Fibroblast of the aortic adventitia (primary cell): Measurements from ENCODE around the gene BSDC1. TPM values are rescaled to one million over a fixed set of nuclear protein-coding genes. Genes with fewer than 3 reads are reported as not detected.

Source experiments
- DNase-seq: peaks from one replicate; pipeline ENCODE4 v3.0.0-alpha.2; 2010; ENCODE audit warnings: low read depth
- H3K4me3 ChIP-seq: 2 replicates; pipeline ENCODE4 v1.5.1; 2011; ENCODE audit warnings: low read depth, mild to moderate bottlenecking, control low read depth, low read length, moderate library complexity
- total RNA-seq: library from RNA; depleted of rRNA; stranded (reverse); fragments of >200 nt; gene quantifications from 2 replicates; pipeline ENCODE4 v1.2.3, GENCODE V29; 2012; ENCODE audit warnings: low replicate concordance
- TF ChIP-seq, protein P1 (sequence below): IDR thresholded peaks from 2 replicates; pipeline ENCODE4 v1.5.1; 2011; ENCODE audit warnings: mild to moderate bottlenecking, low read length, control low read depth, inconsistent platforms; ENCODE audit not compliant: insufficient read depth

The BSDC1 gene
- total RNA-seq, 1 donor = 47.6 TPM

DNA sequence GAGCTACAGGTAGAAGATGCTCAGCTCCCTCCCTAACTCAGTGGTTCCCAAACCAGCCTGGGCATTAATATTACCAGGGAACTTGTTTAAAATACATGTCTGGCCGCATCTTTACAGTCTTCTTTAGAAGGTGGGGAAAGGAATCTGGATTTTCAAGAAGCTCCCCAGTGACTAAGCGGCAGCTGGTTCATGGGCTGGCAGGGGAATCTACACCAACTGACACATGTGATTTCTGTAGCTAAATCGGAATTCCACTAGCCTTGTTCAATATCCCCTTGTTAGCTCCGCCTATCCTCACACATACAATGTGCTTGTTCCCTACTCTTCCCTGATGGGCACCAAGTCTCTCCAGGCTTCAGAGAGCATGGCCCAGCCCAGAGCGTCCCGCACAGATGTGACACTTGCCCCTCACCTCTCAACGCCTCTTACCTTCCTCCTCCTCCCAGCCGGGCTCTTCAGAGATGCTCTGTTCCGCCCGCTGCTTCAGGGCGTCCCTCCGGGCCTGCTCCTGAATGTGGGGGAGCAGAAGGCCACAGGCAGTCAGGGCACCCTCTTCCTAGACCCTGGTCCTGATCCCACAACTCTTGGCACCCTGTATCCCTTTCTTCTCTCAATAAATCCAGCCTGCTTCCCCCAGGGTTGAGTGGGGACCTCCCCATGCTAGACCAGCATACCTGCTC lies 16.6 kb downstream of the BSDC1 start:
- H3K4me3 ChIP-seq = no peak overlapping the region
- TF ChIP-seq, protein P1, sequence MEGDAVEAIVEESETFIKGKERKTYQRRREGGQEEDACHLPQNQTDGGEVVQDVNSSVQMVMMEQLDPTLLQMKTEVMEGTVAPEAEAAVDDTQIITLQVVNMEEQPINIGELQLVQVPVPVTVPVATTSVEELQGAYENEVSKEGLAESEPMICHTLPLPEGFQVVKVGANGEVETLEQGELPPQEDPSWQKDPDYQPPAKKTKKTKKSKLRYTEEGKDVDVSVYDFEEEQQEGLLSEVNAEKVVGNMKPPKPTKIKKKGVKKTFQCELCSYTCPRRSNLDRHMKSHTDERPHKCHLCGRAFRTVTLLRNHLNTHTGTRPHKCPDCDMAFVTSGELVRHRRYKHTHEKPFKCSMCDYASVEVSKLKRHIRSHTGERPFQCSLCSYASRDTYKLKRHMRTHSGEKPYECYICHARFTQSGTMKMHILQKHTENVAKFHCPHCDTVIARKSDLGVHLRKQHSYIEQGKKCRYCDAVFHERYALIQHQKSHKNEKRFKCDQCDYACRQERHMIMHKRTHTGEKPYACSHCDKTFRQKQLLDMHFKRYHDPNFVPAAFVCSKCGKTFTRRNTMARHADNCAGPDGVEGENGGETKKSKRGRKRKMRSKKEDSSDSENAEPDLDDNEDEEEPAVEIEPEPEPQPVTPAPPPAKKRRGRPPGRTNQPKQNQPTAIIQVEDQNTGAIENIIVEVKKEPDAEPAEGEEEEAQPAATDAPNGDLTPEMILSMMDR = no peak
- no peak for DNase-seq

DNA sequence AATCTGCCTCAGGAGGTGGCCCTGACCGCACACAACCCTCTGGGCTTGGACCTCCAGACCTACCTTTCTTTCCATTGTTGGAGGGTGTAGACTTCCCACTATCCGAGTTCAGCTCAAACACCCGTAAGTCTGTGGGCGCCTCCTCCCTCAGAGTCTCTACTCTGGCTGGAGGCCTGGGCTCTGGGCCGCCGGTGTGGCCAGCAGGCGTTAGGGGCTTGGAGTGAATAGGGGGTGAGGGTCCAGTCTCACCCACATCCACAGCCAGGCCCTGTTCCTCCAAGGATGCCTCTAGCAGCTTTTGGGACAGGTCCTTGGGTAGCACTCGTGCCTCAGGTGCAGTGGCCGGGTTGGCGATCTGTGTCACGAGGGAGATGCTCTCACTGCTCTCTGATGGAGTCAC lies 18.0 kb downstream of the BSDC1 start:
- no peak for DNase-seq
- TF ChIP-seq, protein P1 = no peak

DNA sequence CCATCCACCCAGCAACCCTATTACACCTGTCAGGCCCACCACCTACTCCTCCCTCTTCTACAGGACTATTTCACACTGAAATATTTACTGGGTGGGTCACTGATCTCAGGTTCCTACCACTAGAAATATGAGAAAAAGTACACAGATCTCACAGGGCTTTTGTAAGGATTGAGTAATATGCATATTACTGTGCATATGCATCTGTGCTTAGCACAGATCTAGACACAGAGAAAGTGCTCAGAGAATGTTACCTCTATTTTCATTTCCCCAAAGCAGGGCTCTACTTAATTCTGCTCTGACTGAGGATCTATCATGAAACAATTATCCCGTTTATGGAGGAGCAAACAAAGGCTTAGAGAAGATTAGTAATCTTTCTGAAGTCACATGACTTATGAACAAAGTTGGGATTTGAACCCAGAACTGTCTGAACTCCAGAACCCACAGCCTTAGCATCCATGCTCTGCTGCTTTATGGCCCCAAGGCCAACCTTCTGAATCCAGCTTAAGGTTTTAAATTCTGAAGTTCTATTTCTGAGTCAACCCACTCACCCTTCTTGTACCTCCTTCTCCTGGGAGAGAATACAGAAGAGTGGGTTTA lies 20.1 kb downstream of the BSDC1 start:
- no peak overlapping the region for H3K4me3 ChIP-seq
- TF ChIP-seq, protein P1 = no peak
- DNase-seq = no peak

More for the DNA sequence above, 18.0 kb downstream of the BSDC1 start:
- no peak overlapping the region for H3K4me3 ChIP-seq

DNA sequence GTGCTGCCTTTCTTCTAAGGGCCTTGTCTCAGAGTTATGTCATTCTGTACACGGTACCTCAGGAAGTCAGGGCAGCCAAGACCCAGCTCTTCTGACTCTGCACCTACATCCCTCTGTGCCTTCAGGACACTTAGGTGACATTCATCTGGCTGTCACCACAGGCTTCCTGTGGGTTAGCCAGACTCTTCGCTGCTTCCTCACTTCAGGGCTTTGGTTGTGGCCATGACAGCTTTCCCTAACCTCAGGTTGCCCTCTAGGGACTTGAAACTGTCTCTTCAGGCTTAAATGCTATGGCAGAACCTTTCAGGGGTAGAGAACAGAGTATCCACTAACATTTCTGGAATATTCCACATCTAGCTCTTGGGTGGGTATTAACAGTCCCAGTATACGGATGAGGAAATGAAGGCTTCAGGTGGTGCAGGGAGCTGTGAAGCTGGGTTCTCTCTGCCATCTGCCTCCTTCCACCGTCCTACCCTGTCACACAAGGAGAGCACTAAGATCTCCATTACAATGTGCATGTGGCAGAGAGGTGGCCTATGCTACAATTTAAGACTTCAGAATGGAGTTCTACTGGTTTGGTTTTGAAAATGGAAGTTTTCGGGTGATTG lies 22.0 kb downstream of the BSDC1 start:
- no peak overlapping the region for H3K4me3 ChIP-seq
- DNase-seq = no peak
- TF ChIP-seq, protein P1 = no peak

DNA sequence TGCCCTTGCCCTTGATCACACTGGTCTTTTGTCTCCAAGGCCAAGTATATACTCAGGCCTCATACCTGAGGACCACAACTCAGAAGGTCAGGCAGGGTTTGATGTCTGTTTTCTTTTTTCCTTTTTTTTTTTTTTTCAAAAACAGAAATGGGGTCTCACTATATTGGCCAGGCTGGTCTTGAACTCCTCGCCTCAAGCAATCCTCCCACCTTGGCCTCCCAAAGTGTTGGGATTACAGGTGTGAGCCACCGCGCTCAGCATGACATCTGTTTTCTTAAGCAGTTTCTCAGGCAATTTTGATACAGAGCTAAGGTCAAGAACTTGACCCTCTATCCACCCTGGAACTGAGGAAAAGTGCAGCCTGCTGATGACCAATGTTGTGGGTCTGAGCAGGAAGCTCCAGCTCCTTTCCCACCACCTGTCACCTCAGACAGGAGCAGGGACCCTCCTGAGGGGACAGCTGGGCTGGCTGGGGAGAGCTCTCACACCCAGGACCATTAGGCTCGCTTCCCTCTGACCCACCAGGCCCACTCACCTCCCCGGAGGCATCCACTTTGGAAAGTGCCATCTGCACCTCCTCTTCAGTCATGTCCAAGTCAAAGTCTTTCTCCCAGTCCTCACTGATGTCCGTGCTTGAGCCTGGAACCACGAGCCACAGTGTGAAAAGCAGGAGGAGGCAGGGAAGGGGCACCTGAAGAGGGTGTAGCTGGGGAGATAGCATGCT lies 26.2 kb downstream of the BSDC1 start:
- no peak overlapping the region for H3K4me3 ChIP-seq
- no peak for DNase-seq
- TF ChIP-seq, protein P1 = no peak

DNA sequence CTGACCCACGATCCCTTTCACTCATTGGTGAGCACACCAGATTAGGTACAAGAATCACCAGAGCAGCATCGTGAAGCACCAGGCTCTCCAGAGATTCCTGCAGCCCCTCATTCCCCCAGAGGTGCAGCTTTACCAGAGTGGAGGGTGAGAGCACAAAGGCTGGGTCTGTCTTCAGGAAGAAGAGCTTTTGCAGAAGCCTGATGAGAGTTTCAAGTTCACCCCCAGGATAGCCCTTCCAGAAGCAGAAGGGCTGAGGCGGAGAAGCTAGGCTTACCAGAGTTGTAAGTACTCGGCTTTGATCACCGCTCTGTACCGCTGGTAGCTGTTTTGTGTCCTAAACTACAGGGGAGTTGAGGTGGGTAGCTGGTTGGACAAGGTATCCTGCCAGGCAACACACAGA lies 28.8 kb downstream of the BSDC1 start:
- H3K4me3 ChIP-seq = no peak overlapping the region
- DNase-seq = no peak
- TF ChIP-seq, protein P1 = no peak
